HL-60 (cell line): ENCODE data around the gene DPH1.

ENCODE experiments used
- DNase-seq, 2 experiments: peaks; one replicate each; pipeline ENCODE4 v3.0.0-alpha.2; 2010 to 2020; ENCODE audit warnings: low read depth in 1 of 2, low spot score in 1 of 2
- H3K27ac ChIP-seq: fragments of 250-450 bp; sonication (Bioruptor Pico); replicated peaks from 2 replicates; pipeline ENCODE4 v1.5.1; 2020; ENCODE audit warnings: mild to moderate bottlenecking, moderate library complexity
- H3K27me3 ChIP-seq: fragments of 250-450 bp; sonication (Bioruptor Pico); 2 replicates; pipeline ENCODE4 v1.5.1; 2021; ENCODE audit warnings: mild to moderate bottlenecking, moderate library complexity; ENCODE audit not compliant: insufficient read depth, poor library complexity, severe bottlenecking
- H3K4me3 ChIP-seq: replicated peaks from 2 replicates; pipeline ENCODE4 v1.5.1; 2011; ENCODE audit warnings: mild to moderate bottlenecking, control low read depth, low read length; ENCODE audit not compliant: insufficient read depth
- GABPA ChIP-seq: IDR thresholded peaks from 2 replicates; pipeline ENCODE4 v1.6.1; 2012; ENCODE audit warnings: low read depth
- POLR2AphosphoS5 ChIP-seq: IDR thresholded peaks from 2 replicates; pipeline ENCODE4 v1.6.1; 2012; ENCODE audit warnings: low read depth
- REST ChIP-seq: IDR thresholded peaks from 2 replicates; pipeline ENCODE4 v1.6.1; 2012; ENCODE audit warnings: low read depth; ENCODE audit not compliant: insufficient replicate concordance
- SPI1 ChIP-seq: IDR thresholded peaks from 2 replicates; pipeline ENCODE4 v1.6.1; 2012; ENCODE audit warnings: low read depth, mild to moderate bottlenecking, borderline replicate concordance
- TF ChIP-seq, protein P1 (sequence below): IDR thresholded peaks from one replicate; pipeline ENCODE4 v1.5.1; 2011; ENCODE audit warnings: low read length, control low read depth, inconsistent platforms; ENCODE audit not compliant: insufficient read depth

The DPH1 gene

DNA sequence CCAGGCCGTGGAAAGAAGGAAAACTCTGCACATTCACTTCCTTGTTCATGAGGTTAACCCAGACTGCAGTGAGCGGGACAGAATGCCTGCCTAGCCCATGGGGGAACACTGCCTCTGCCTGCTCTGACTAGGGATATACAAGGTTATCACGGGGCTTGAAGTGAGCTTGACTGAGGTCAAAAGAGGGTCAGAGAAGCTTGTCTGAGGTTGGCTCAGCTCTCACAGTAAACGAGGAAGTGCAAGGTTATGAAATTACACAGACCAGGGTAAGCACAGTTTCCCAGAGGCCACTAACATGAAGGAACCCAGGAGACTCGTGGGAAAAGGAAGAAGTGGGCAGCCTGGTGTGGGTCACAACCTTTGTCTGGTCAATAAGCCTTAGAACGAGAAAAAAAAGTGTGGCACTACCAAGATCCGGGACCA, 53.7 kb downstream of the DPH1 start:
- Histone ChIP-seq H3K27me3 (no peaks in the 10 kb centered on the region), H3K27ac (no peak overlapping the region), H3K4me3 (no peak overlapping the region)
- TF ChIP-seq, protein P1, sequence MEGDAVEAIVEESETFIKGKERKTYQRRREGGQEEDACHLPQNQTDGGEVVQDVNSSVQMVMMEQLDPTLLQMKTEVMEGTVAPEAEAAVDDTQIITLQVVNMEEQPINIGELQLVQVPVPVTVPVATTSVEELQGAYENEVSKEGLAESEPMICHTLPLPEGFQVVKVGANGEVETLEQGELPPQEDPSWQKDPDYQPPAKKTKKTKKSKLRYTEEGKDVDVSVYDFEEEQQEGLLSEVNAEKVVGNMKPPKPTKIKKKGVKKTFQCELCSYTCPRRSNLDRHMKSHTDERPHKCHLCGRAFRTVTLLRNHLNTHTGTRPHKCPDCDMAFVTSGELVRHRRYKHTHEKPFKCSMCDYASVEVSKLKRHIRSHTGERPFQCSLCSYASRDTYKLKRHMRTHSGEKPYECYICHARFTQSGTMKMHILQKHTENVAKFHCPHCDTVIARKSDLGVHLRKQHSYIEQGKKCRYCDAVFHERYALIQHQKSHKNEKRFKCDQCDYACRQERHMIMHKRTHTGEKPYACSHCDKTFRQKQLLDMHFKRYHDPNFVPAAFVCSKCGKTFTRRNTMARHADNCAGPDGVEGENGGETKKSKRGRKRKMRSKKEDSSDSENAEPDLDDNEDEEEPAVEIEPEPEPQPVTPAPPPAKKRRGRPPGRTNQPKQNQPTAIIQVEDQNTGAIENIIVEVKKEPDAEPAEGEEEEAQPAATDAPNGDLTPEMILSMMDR: no peak
- TF ChIP-seq POLR2AphosphoS5 (peak; percentile 61), SPI1 (peak; percentile 92)
- peak; percentile 81 to 86 for DNase-seq

GRCh38 chr17:2084036-2084765, 54.2 kb downstream of the DPH1 start:
- no peak for DNase-seq
- Histone ChIP-seq H3K4me3 (no peak overlapping the region), H3K27ac (no peak overlapping the region), H3K27me3 (no peaks in the 10 kb centered on the region)
- TF ChIP-seq REST: no peak
- TF ChIP-seq GABPA: no peak
- TF ChIP-seq, protein P1: no peak
- TF ChIP-seq SPI1: no peak
- TF ChIP-seq POLR2AphosphoS5: no peak

GRCh38 chr17:2084766-2085647, 55.1 kb downstream of the DPH1 start:
- H3K27me3 ChIP-seq: no peaks in the 10 kb centered on the region
- DNase-seq: no peak
- H3K4me3 ChIP-seq: no peak overlapping the region
- no peak overlapping the region for H3K27ac ChIP-seq
- TF ChIP-seq REST (no peak), POLR2AphosphoS5 (no peak), GABPA (no peak), SPI1 (no peak)
- TF ChIP-seq, protein P1: no peak

DNA sequence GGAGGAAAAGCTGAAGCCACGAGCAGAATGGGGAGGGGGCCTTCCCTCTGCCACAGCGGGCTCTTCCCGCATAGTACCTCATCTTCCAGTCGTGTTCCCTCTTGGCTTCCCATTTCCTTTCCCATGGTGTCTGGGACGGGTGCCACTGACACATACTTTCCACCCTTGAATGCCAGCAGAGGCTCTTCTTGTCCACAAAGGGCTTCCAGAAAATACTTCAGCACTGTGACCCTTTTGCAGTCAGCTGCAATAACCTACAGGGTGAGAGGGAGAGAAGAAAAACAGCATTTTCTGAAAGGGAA, 55.6 kb downstream of the DPH1 start:
- Histone ChIP-seq H3K27ac (no peak overlapping the region), H3K4me3 (no peak overlapping the region), H3K27me3 (no peaks in the 10 kb centered on the region)
- no peak for DNase-seq
- TF ChIP-seq GABPA (no peak), POLR2AphosphoS5 (no peak), REST (no peak), SPI1 (no peak)
- TF ChIP-seq, protein P1: no peak
